Activated naive CD4-positive, alpha-beta T cell treated with anti-CD3 and anti-CD28 coated beads, Interleukin-2, amount 10 ng/mL, durations not matched to agents 7 days and 5 days (primary cell): ENCODE measurements around the gene PID1.

Experiments
- CTCF ChIA-PET: fragments of 350-600 bp; sonication (Branson Sonifier 250); formaldehyde crosslinking; loops from one replicate; lab custom pipeline; 2021; ENCODE audit warnings: antibody characterized with exemption; lab: Charles Lee
- DNase-seq: peaks from one replicate; pipeline ENCODE4 v3.0.0-alpha.2; 2020
- H3K27ac Mint-ChIP-seq: one replicate; pipeline ENCODE4 v1.8.0; 2021; ENCODE audit warnings: mild to moderate bottlenecking, moderate library complexity, mixed read lengths
- H3K27me3 Mint-ChIP-seq: one replicate; pipeline ENCODE4 v1.8.0; 2021; ENCODE audit warnings: mild to moderate bottlenecking, mixed read lengths
- H3K36me3 Mint-ChIP-seq: one replicate; pipeline ENCODE4 v1.8.0; 2021; ENCODE audit warnings: mixed read lengths
- H3K4me1 Mint-ChIP-seq: one replicate; pipeline ENCODE4 v1.8.0; 2021; ENCODE audit warnings: mixed read lengths
- H3K4me3 Mint-ChIP-seq: one replicate; pipeline ENCODE4 v1.8.0; 2021; ENCODE audit warnings: mild to moderate bottlenecking, moderate library complexity, mixed read lengths
- H3K9me3 Mint-ChIP-seq: one replicate; pipeline ENCODE4 v1.8.0; 2021; ENCODE audit warnings: mixed read lengths

Gene PID1

GRCh38 chr2:229124136-229124535, 147.0 kb downstream of the PID1 start:
- no peak overlapping the region for H3K4me3 Mint-ChIP-seq
- CTCF ChIA-PET, result no interaction called here
- no peaks in the 10 kb centered on the region for H3K27me3 Mint-ChIP-seq
- H3K27ac Mint-ChIP-seq, result no peak overlapping the region
- H3K36me3 Mint-ChIP-seq, result no peaks in the 10 kb centered on the region
- no peaks in the 10 kb centered on the region for H3K4me1 Mint-ChIP-seq
- DNase-seq, result no peak
- H3K9me3 Mint-ChIP-seq, result no peaks in the 10 kb centered on the region

DNA sequence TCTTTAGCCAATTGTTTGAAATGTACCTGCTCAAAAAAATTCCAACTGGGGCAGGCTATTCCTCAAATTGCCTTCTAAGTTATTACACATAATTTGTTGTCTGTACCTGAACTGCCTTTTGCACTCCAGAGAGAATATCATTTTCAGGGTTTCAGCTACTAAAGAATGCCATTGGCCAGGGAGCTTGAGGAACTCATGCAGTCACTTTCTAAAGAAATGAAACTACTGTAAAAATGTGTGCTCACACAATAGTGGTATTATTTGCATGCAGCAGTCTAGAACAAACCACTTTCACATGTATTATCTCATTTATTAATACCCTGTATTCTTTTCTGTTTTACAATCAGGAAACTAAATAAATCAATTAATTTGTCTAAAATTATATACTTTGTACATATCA, 152.2 kb downstream of the PID1 start:
- CTCF ChIA-PET, result no interaction called here
- no peak overlapping the region for H3K4me3 Mint-ChIP-seq
- no peak for DNase-seq

GRCh38 chr2:229118336-229118735, 152.8 kb downstream of the PID1 start:
- CTCF ChIA-PET, result no interaction called here
- Mint-ChIP-seq H3K27ac (no peak overlapping the region), H3K9me3 (no peaks in the 10 kb centered on the region), H3K4me3 (no peak overlapping the region), H3K36me3 (no peaks in the 10 kb centered on the region), H3K4me1 (no peaks in the 10 kb centered on the region), H3K27me3 (no peaks in the 10 kb centered on the region)
- no peak for DNase-seq

More for the DNA sequence above, 152.2 kb downstream of the PID1 start:
- no peaks in the 10 kb centered on the region for H3K9me3 Mint-ChIP-seq
- H3K36me3 Mint-ChIP-seq, result no peaks in the 10 kb centered on the region
- no peaks in the 10 kb centered on the region for H3K4me1 Mint-ChIP-seq
- H3K27ac Mint-ChIP-seq, result no peak overlapping the region
- H3K27me3 Mint-ChIP-seq, result no peaks in the 10 kb centered on the region

DNA sequence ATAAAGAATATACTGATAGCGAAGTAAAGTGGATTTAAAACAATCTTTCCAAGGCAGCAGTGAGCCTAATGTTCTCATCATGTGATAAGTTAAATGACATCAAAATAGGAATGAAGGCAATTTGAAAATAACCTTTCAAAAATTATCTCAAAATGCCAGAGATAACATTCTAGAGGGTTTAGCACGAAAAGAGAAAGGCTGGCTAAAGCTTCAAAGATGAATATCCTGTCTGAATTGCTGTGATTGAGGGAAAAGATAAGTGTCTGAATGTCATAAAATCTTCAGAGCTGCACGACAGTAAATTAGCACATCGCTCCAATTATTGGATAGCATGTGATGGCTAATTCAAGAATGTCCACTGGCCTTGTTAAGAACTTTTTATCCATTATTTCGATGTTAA, 159.3 kb downstream of the PID1 start:
- H3K4me3 Mint-ChIP-seq, result no peak overlapping the region
- no peak overlapping the region for H3K27ac Mint-ChIP-seq
- H3K4me1 Mint-ChIP-seq, result no peaks in the 10 kb centered on the region
- H3K9me3 Mint-ChIP-seq, result peaks cover 3% of the 10 kb centered on the region
- H3K36me3 Mint-ChIP-seq, result no peaks in the 10 kb centered on the region
- H3K27me3 Mint-ChIP-seq, result no peaks in the 10 kb centered on the region
- DNase-seq, result no peak
- CTCF ChIA-PET, result no interaction called here

GRCh38 chr2:229109195-229109594, 161.9 kb downstream of the PID1 start:
- no peak for DNase-seq
- H3K4me1 Mint-ChIP-seq, result no peaks in the 10 kb centered on the region
- peaks cover 3% of the 10 kb centered on the region for H3K9me3 Mint-ChIP-seq
- no peaks in the 10 kb centered on the region for H3K36me3 Mint-ChIP-seq
- H3K27ac Mint-ChIP-seq, result no peak overlapping the region
- H3K4me3 Mint-ChIP-seq, result no peak overlapping the region
- CTCF ChIA-PET, result no interaction called here
- H3K27me3 Mint-ChIP-seq, result no peaks in the 10 kb centered on the region

- peaks cover 3% of the 10 kb centered on the region for H3K9me3 Mint-ChIP-seq
- H3K27me3 Mint-ChIP-seq, result no peaks in the 10 kb centered on the region
- H3K4me3 Mint-ChIP-seq, result no peak overlapping the region
- DNase-seq, result no peak
- CTCF ChIA-PET, result no interaction called here
- no peak overlapping the region for H3K27ac Mint-ChIP-seq
- no peaks in the 10 kb centered on the region for H3K36me3 Mint-ChIP-seq
- no peaks in the 10 kb centered on the region for H3K4me1 Mint-ChIP-seq
Observed at GRCh38 chr2:229107601-229108000, 163.5 kb downstream of the PID1 start.

- no peak for DNase-seq
- H3K4me1 Mint-ChIP-seq, result no peaks in the 10 kb centered on the region
- peaks cover 3% of the 10 kb centered on the region for H3K9me3 Mint-ChIP-seq
- no peak overlapping the region for H3K27ac Mint-ChIP-seq
- H3K4me3 Mint-ChIP-seq, result no peak overlapping the region
- no peaks in the 10 kb centered on the region for H3K27me3 Mint-ChIP-seq
- no peaks in the 10 kb centered on the region for H3K36me3 Mint-ChIP-seq
- CTCF ChIA-PET, result no interaction called here
Observed at GRCh38 chr2:229104974-229105387, 166.1 kb downstream of the PID1 start.

GRCh38 chr2:229104025-229104424, 167.1 kb downstream of the PID1 start:
- Mint-ChIP-seq H3K4me3 (no peak overlapping the region), H3K9me3 (peaks cover 3% of the 10 kb centered on the region), H3K36me3 (no peaks in the 10 kb centered on the region), H3K27ac (no peak overlapping the region), H3K27me3 (no peaks in the 10 kb centered on the region), H3K4me1 (no peaks in the 10 kb centered on the region)
- DNase-seq, result no peak
- CTCF ChIA-PET, result no interaction called here

GRCh38 chr2:229101314-229101713, 169.8 kb downstream of the PID1 start:
- CTCF ChIA-PET, result no interaction called here
- Mint-ChIP-seq H3K27ac (no peak overlapping the region), H3K27me3 (no peaks in the 10 kb centered on the region), H3K4me1 (no peaks in the 10 kb centered on the region), H3K36me3 (no peaks in the 10 kb centered on the region), H3K9me3 (no peaks in the 10 kb centered on the region), H3K4me3 (no peak overlapping the region)
- DNase-seq, result no peak

GRCh38 chr2:229099231-229099630, 171.9 kb downstream of the PID1 start:
- Mint-ChIP-seq H3K36me3 (no peaks in the 10 kb centered on the region), H3K9me3 (no peaks in the 10 kb centered on the region), H3K4me1 (no peaks in the 10 kb centered on the region), H3K4me3 (no peak overlapping the region), H3K27ac (no peak overlapping the region), H3K27me3 (no peaks in the 10 kb centered on the region)
- CTCF ChIA-PET, result no interaction called here
- no peak for DNase-seq

DNA sequence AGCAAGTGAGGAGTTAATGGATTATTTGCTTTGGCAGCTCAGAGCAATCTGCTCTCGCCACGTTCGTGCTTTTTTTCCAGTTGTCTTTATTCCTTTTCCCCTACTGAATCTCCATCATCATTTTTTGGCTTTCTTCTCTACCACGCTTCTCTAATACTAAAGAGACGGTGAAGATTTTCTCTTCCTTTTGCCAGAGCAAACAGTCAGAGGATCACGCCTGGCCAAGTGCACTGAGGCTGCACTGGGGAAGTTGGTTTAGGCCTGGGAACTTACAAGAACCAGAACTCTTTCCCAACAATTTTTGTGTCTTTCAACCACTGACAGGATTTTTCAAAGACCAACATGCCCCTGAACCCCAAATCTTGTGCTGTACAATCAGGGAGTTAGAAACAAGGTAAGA, 172.3 kb downstream of the PID1 start:
- no peak for DNase-seq
- no peak overlapping the region for H3K4me3 Mint-ChIP-seq
- H3K9me3 Mint-ChIP-seq, result peaks cover 2% of the 10 kb centered on the region
- H3K36me3 Mint-ChIP-seq, result no peaks in the 10 kb centered on the region
- CTCF ChIA-PET, result no interaction called here
- H3K27ac Mint-ChIP-seq, result no peak overlapping the region
- no peaks in the 10 kb centered on the region for H3K27me3 Mint-ChIP-seq
- H3K4me1 Mint-ChIP-seq, result no peaks in the 10 kb centered on the region

GRCh38 chr2:229096409-229097066, 174.5 kb downstream of the PID1 start:
- Mint-ChIP-seq H3K4me3 (no peak overlapping the region), H3K4me1 (no peaks in the 10 kb centered on the region), H3K36me3 (no peaks in the 10 kb centered on the region), H3K27me3 (no peaks in the 10 kb centered on the region), H3K27ac (no peak overlapping the region), H3K9me3 (peaks cover 10% of the 10 kb centered on the region)
- no peak for DNase-seq
- CTCF ChIA-PET, result no interaction called here

GRCh38 chr2:229095472-229095871, 175.6 kb downstream of the PID1 start:
- no peak for DNase-seq
- Mint-ChIP-seq H3K4me1 (no peaks in the 10 kb centered on the region), H3K27me3 (no peaks in the 10 kb centered on the region), H3K27ac (no peak overlapping the region), H3K36me3 (no peaks in the 10 kb centered on the region), H3K4me3 (no peak overlapping the region), H3K9me3 (peaks cover 10% of the 10 kb centered on the region)
- CTCF ChIA-PET, result no interaction called here

DNA sequence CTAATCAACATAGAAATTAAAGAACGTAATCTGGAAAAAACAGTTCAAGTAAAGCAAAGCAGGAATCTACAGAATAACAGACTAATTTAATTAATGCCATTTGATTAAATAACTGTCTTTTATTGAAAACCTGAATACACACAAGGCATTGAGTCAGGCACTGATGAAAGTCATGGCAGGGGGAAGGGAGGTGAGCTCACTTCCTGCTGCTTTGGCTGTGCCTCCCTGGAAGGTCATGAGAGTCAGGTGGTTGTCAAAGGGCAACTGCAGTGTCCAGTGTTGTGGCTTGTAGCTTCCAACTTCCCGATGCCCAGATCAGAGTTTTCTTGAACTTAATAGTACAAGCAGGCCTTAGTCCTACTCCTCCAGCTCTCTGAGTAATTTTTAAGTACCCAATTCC, 180.9 kb downstream of the PID1 start:
- peaks cover 10% of the 10 kb centered on the region for H3K9me3 Mint-ChIP-seq
- DNase-seq, result no peak
- no peaks in the 10 kb centered on the region for H3K36me3 Mint-ChIP-seq
- H3K27ac Mint-ChIP-seq, result no peak overlapping the region
- CTCF ChIA-PET, result no interaction called here
- H3K4me1 Mint-ChIP-seq, result no peaks in the 10 kb centered on the region
- no peaks in the 10 kb centered on the region for H3K27me3 Mint-ChIP-seq
- no peak overlapping the region for H3K4me3 Mint-ChIP-seq

GRCh38 chr2:229089776-229090175, 181.3 kb downstream of the PID1 start:
- no peaks in the 10 kb centered on the region for H3K4me1 Mint-ChIP-seq
- H3K9me3 Mint-ChIP-seq, result peaks cover 10% of the 10 kb centered on the region
- CTCF ChIA-PET, result no interaction called here
- no peak for DNase-seq
- no peak overlapping the region for H3K4me3 Mint-ChIP-seq
- H3K27ac Mint-ChIP-seq, result no peak overlapping the region
- no peaks in the 10 kb centered on the region for H3K36me3 Mint-ChIP-seq
- H3K27me3 Mint-ChIP-seq, result no peaks in the 10 kb centered on the region
